ENCODE data around the gene CTNNA1. TPM values are rescaled to one million over a fixed set of nuclear protein-coding genes. Genes with fewer than 3 reads are reported as not detected.

CTNNA1 gene
- total and polyA plus RNA-seq, 2 donors (not counting 3 experiments of a cell fraction or from before 2014, with no cell fraction given), result 156 to 394 TPM

- DNase-seq (ENCODE audit: low read depth, low spot score) (no peak), FAIRE-seq (no peak)
- Histone ChIP-seq H2AFZ (ENCODE audit: low read depth, low read length) (no peak overlapping the region), H3K9me1 (replicated peaks; ENCODE audit: control insufficient read depth, extremely low read depth, insufficient read depth, low read length) (no peaks in the 10 kb centered on the region), H3K79me2 (ENCODE audit: control insufficient read depth, insufficient read depth, low read length) (no peaks in the 10 kb centered on the region), H3K4me3 (replicated peaks in 1 of 3; ENCODE audit: insufficient read depth in 1 of 3, low read depth in 1 of 3, low read length in 3 of 3) (no peak overlapping the region), H3K4me1 (ENCODE audit: control insufficient read depth, extremely low read depth, insufficient read depth, low read length) (peaks cover 13% of the 10 kb centered on the region), H3K27me3 (ENCODE audit: control insufficient read depth in 2 of 2, insufficient read depth in 2 of 2, low read length in 2 of 2) (no peaks in the 10 kb centered on the region), H3K9me3 (replicated peaks; ENCODE audit: control insufficient read depth, insufficient read depth, low read length) (no peaks in the 10 kb centered on the region), H3K9ac (replicated peaks; ENCODE audit: extremely low read depth, insufficient read depth, low read length) (no peak overlapping the region), H3K36me3 (ENCODE audit: control insufficient read depth in 2 of 2, extremely low read depth in 1 of 2, insufficient read depth in 2 of 2, low read length in 2 of 2) (no peaks in the 10 kb centered on the region), H3K4me2 (ENCODE audit: insufficient read depth, low read length) (no peak overlapping the region), H4K20me1 (replicated peaks; ENCODE audit: control insufficient read depth, extremely low read depth, insufficient read depth, low read length) (no peaks in the 10 kb centered on the region), H3K27ac (ENCODE audit: insufficient read depth, low read depth, low read length) (no peak overlapping the region)
- intact Hi-C loops (cut with micrococcal nuclease), result no loop called here
- dilution Hi-C loops (cut with MboI; ENCODE audit: extremely low pct_ligation_motif_present, low sequenced_read_pairs), result no loop called here
- POLR2A ChIA-PET, result no interaction called here
- BruUV-seq (replicated peaks), result no TSS peak
- CTCF ChIA-PET, result interaction anchor here (1.1 to 1.6 kb wide), 3 partner anchors 9 to 19 kb away, joined by 4 to 5 read pairs (median 4); no protein-coding TSS in a partner anchor
- TF ChIP-seq MYC (IDR thresholded peaks at IDR 0.05; ENCODE audit: low read depth, low read length) (no peak), JUN (IDR thresholded peaks at IDR 0.05; ENCODE audit: borderline replicate concordance, insufficient read depth, insufficient read length, low read depth) (no peak), GATA2 (IDR thresholded peaks at IDR 0.05; ENCODE audit: insufficient read depth, insufficient read length, low read depth, low read length) (no peak), EZH2 (IDR thresholded peaks at IDR 0.05; ENCODE audit: borderline replicate concordance, low read depth, low read length, severe bottlenecking) (no peak), POLR2AphosphoS5 (IDR thresholded peaks at IDR 0.05; ENCODE audit: insufficient read depth, low read depth, low read length) (no peak), MAX (IDR thresholded peaks at IDR 0.05; ENCODE audit: insufficient read depth, insufficient read length) (no peak), POLR2A (IDR thresholded peaks at IDR 0.05; ENCODE audit: low read depth, low read length) (no peak), FOS (IDR thresholded peaks at IDR 0.05; ENCODE audit: borderline replicate concordance, insufficient read depth, low read length) (no peak)
- TF ChIP-seq, protein P1, sequence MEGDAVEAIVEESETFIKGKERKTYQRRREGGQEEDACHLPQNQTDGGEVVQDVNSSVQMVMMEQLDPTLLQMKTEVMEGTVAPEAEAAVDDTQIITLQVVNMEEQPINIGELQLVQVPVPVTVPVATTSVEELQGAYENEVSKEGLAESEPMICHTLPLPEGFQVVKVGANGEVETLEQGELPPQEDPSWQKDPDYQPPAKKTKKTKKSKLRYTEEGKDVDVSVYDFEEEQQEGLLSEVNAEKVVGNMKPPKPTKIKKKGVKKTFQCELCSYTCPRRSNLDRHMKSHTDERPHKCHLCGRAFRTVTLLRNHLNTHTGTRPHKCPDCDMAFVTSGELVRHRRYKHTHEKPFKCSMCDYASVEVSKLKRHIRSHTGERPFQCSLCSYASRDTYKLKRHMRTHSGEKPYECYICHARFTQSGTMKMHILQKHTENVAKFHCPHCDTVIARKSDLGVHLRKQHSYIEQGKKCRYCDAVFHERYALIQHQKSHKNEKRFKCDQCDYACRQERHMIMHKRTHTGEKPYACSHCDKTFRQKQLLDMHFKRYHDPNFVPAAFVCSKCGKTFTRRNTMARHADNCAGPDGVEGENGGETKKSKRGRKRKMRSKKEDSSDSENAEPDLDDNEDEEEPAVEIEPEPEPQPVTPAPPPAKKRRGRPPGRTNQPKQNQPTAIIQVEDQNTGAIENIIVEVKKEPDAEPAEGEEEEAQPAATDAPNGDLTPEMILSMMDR (IDR thresholded peaks at IDR 0.05; ENCODE audit: extremely low read depth in 1 of 2, insufficient read depth in 1 of 2, low read depth in 1 of 2, low read length in 2 of 2), result no peak
Observed at GRCh38 chr5:138972230-138972629, 219.0 kb downstream of the CTNNA1 start.

Measured in endothelial cell of umbilical vein (primary cell).